ENCODE measurements around the gene FAHD1. TPM values are rescaled to one million over a fixed set of nuclear protein-coding genes. Genes with fewer than 3 reads are reported as not detected.
"Not testable (repeated sequence)": the region's sequence is repeated elsewhere in the genome, so short reads cannot be mapped to it uniquely, and the experiment has no call there.

The FAHD1 gene
- total and polyA plus RNA-seq, 2 donors, result 22.5 to 23.6 TPM

- Histone ChIP-seq H3K4me3 (ENCODE audit: low read length in 2 of 2) (no peak overlapping the region), H3K9me3 (ENCODE audit: control insufficient read depth in 2 of 2, insufficient read depth in 1 of 2, low read length in 1 of 2) (peaks cover 0 to 6% of the 10 kb centered on the region in 2 donors), H3K36me3 (ENCODE audit: control insufficient read depth in 2 of 2, insufficient read depth in 2 of 2, low read length in 1 of 2) (peaks cover 28 to 45% of the 10 kb centered on the region in 2 donors), H3K4me1 (ENCODE audit: control insufficient read depth in 2 of 2, insufficient read depth in 2 of 2, low read length in 2 of 2) (peaks cover 0 to 3% of the 10 kb centered on the region in 2 donors), H3K27me3 (ENCODE audit: control insufficient read depth in 2 of 2, insufficient read depth in 1 of 2, low read length in 1 of 2) (no peaks in the 10 kb centered on the region), H3K27ac (ENCODE audit: low read depth in 1 of 2, low read length in 1 of 2) (no peak overlapping the region)
- WGBS, result 94% methylated on average over 33 of the region's 33 CpGs
- no peak for DNase-seq (ENCODE audit: low read depth in 6 of 9, low spot score in 9 of 9)
These were observed 34.0 kb upstream of the FAHD1 start for GRCh38 chr16:1792836-1793577.

GRCh38 chr16:1793578-1794220 lies 33.3 kb upstream of the FAHD1 start, which contains the start of gene IGFALS:
Gene IGFALS (minus strand): TSS chr16:1793705. CDS start chr16:1793652, 53 bp downstream.
- Histone ChIP-seq H3K27me3 (ENCODE audit: control insufficient read depth in 2 of 2, insufficient read depth in 1 of 2, low read length in 1 of 2) (no peaks in the 10 kb centered on the region), H3K27ac (ENCODE audit: low read depth in 1 of 2, low read length in 1 of 2) (no peak within 1 kb of the TSS), H3K9me3 (ENCODE audit: control insufficient read depth in 2 of 2, insufficient read depth in 1 of 2, low read length in 1 of 2) (peaks cover 1 to 13% of the 10 kb centered on the region in 2 donors), H3K4me3 (ENCODE audit: low read length in 2 of 2) (no peak within 1 kb of the TSS), H3K36me3 (ENCODE audit: control insufficient read depth in 2 of 2, insufficient read depth in 2 of 2, low read length in 1 of 2) (peaks cover 22 to 38% of the 10 kb centered on the region in 2 donors), H3K4me1 (ENCODE audit: control insufficient read depth in 2 of 2, insufficient read depth in 2 of 2, low read length in 2 of 2) (peaks cover 0 to 3% of the 10 kb centered on the region in 2 donors)
- no peak for DNase-seq (ENCODE audit: low read depth in 6 of 9, low spot score in 9 of 9)
- WGBS, result 88% methylated on average over 28 of the region's 28 CpGs

GRCh38 chr16:1794221-1794871 lies 32.7 kb upstream of the FAHD1 start:
- Histone ChIP-seq H3K4me1 (ENCODE audit: control insufficient read depth in 2 of 2, insufficient read depth in 2 of 2, low read length in 2 of 2) (peaks cover 0 to 3% of the 10 kb centered on the region in 2 donors), H3K27me3 (ENCODE audit: control insufficient read depth in 2 of 2, insufficient read depth in 1 of 2, low read length in 1 of 2) (no peaks in the 10 kb centered on the region), H3K27ac (ENCODE audit: low read depth in 1 of 2, low read length in 1 of 2) (no peak overlapping the region), H3K36me3 (ENCODE audit: control insufficient read depth in 2 of 2, insufficient read depth in 2 of 2, low read length in 1 of 2) (peaks cover 15 to 32% of the 10 kb centered on the region in 2 donors), H3K9me3 (ENCODE audit: control insufficient read depth in 2 of 2, insufficient read depth in 1 of 2, low read length in 1 of 2) (peaks cover 1 to 15% of the 10 kb centered on the region in 2 donors), H3K4me3 (ENCODE audit: low read length in 2 of 2) (no peak overlapping the region)
- 86% methylated on average over 18 of the region's 18 CpGs for WGBS
- DNase-seq (ENCODE audit: low read depth in 6 of 9, low spot score in 9 of 9), result no peak

- Histone ChIP-seq H3K9me3 (ENCODE audit: control insufficient read depth in 2 of 2, insufficient read depth in 1 of 2, low read length in 1 of 2) (peaks cover 1 to 20% of the 10 kb centered on the region in 2 donors), H3K4me1 (ENCODE audit: control insufficient read depth in 2 of 2, insufficient read depth in 2 of 2, low read length in 2 of 2) (peaks cover 0 to 3% of the 10 kb centered on the region in 2 donors), H3K36me3 (ENCODE audit: control insufficient read depth in 2 of 2, insufficient read depth in 2 of 2, low read length in 1 of 2) (peaks cover 8 to 25% of the 10 kb centered on the region in 2 donors), H3K4me3 (ENCODE audit: low read length in 2 of 2) (no peak overlapping the region), H3K27ac (ENCODE audit: low read depth in 1 of 2, low read length in 1 of 2) (no peak overlapping the region), H3K27me3 (ENCODE audit: control insufficient read depth in 2 of 2, insufficient read depth in 1 of 2, low read length in 1 of 2) (no peaks in the 10 kb centered on the region)
- DNase-seq (ENCODE audit: low read depth in 6 of 9, low spot score in 9 of 9), result no peak
- WGBS, result 95% methylated on average over 32 of the region's 32 CpGs
These were observed 31.9 kb upstream of the FAHD1 start for GRCh38 chr16:1794908-1795666.

- WGBS, result 89% methylated on average over 5 of the region's 5 CpGs
- H3K4me1 ChIP-seq (ENCODE audit: control insufficient read depth in 2 of 2, insufficient read depth in 2 of 2, low read length in 2 of 2), result not testable (repeated sequence)
These were observed 27.7 kb upstream of the FAHD1 start for GRCh38 chr16:1799263-1799662.

GRCh38 chr16:1800701-1801100 lies 26.3 kb upstream of the FAHD1 start:
- Histone ChIP-seq H3K27ac (ENCODE audit: low read depth in 1 of 2, low read length in 1 of 2) (no peak overlapping the region), H3K9me3 (ENCODE audit: control insufficient read depth in 2 of 2, insufficient read depth in 1 of 2, low read length in 1 of 2) (peaks cover 1 to 16% of the 10 kb centered on the region in 2 donors), H3K27me3 (ENCODE audit: control insufficient read depth in 2 of 2, insufficient read depth in 1 of 2, low read length in 1 of 2) (no peaks in the 10 kb centered on the region), H3K36me3 (ENCODE audit: control insufficient read depth in 2 of 2, insufficient read depth in 2 of 2, low read length in 1 of 2) (no peaks in the 10 kb centered on the region), H3K4me3 (ENCODE audit: low read length in 2 of 2) (no peak overlapping the region), H3K4me1 (ENCODE audit: control insufficient read depth in 2 of 2, insufficient read depth in 2 of 2, low read length in 2 of 2) (no peaks in the 10 kb centered on the region)
- WGBS, result 92% methylated on average over 10 of the region's 10 CpGs
- DNase-seq (ENCODE audit: low read depth in 6 of 9, low spot score in 9 of 9), result no peak

More at GRCh38 chr16:1799263-1799662, 27.7 kb upstream of the FAHD1 start:
- not testable (repeated sequence) for H3K36me3 ChIP-seq (ENCODE audit: control insufficient read depth in 2 of 2, insufficient read depth in 2 of 2, low read length in 1 of 2); H3K27ac ChIP-seq (ENCODE audit: low read depth in 1 of 2, low read length in 1 of 2); H3K27me3 ChIP-seq (ENCODE audit: control insufficient read depth in 2 of 2, insufficient read depth in 1 of 2, low read length in 1 of 2); H3K4me3 ChIP-seq (ENCODE audit: low read length in 2 of 2); DNase-seq (ENCODE audit: low read depth in 6 of 9, low spot score in 9 of 9)
- peaks cover 1 to 16% of the 10 kb centered on the region in 2 donors for H3K9me3 ChIP-seq (ENCODE audit: control insufficient read depth in 2 of 2, insufficient read depth in 1 of 2, low read length in 1 of 2)

GRCh38 chr16:1807626-1808025 lies 19.4 kb upstream of the FAHD1 start:
- Histone ChIP-seq H3K27ac (ENCODE audit: low read depth in 1 of 2, low read length in 1 of 2) (no peak overlapping the region), H3K27me3 (ENCODE audit: control insufficient read depth in 2 of 2, insufficient read depth in 1 of 2, low read length in 1 of 2) (no peaks in the 10 kb centered on the region), H3K36me3 (ENCODE audit: control insufficient read depth in 2 of 2, insufficient read depth in 2 of 2, low read length in 1 of 2) (peaks cover 22 to 28% of the 10 kb centered on the region in 2 donors), H3K4me3 (ENCODE audit: low read length in 2 of 2) (no peak overlapping the region), H3K4me1 (ENCODE audit: control insufficient read depth in 2 of 2, insufficient read depth in 2 of 2, low read length in 2 of 2) (no peaks in the 10 kb centered on the region), H3K9me3 (ENCODE audit: control insufficient read depth in 2 of 2, insufficient read depth in 1 of 2, low read length in 1 of 2) (peaks cover 0 to 7% of the 10 kb centered on the region in 2 donors)
- 88% methylated on average over 10 of the region's 10 CpGs for WGBS
- DNase-seq (ENCODE audit: low read depth in 6 of 9, low spot score in 9 of 9), result no peak

GRCh38 chr16:1808691-1809090 lies 18.3 kb upstream of the FAHD1 start:
- Histone ChIP-seq H3K27ac (ENCODE audit: low read depth in 1 of 2, low read length in 1 of 2) (no peak overlapping the region), H3K9me3 (ENCODE audit: control insufficient read depth in 2 of 2, insufficient read depth in 1 of 2, low read length in 1 of 2) (peaks cover 0 to 7% of the 10 kb centered on the region in 2 donors), H3K4me1 (ENCODE audit: control insufficient read depth in 2 of 2, insufficient read depth in 2 of 2, low read length in 2 of 2) (no peaks in the 10 kb centered on the region), H3K4me3 (ENCODE audit: low read length in 2 of 2) (no peak overlapping the region), H3K27me3 (ENCODE audit: control insufficient read depth in 2 of 2, insufficient read depth in 1 of 2, low read length in 1 of 2) (no peaks in the 10 kb centered on the region), H3K36me3 (ENCODE audit: control insufficient read depth in 2 of 2, insufficient read depth in 2 of 2, low read length in 1 of 2) (peaks cover 25 to 30% of the 10 kb centered on the region in 2 donors)
- WGBS, result 82% methylated on average over 18 of the region's 18 CpGs
- DNase-seq (ENCODE audit: low read depth in 6 of 9, low spot score in 9 of 9), result no peak
